ENCODE measurements around the gene CRACR2A.

CRACR2A gene

DNA sequence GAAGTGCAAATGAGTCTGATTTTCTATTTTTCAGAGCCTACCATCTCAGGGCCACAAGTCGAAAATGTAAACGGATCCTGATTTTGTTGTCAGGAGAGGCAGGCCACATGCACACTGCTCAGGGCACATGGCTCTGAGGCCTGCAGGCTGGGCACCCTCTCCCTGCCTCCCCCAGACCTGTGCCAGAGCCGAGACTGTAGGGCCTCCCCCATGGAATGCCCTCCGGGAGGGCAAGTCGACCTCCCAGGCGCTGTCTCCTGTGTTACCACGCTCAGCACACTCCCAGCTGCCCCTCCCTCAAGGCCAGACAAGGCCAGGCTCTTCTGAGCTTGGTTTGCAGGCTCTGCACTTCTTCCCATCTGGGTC lies 121.7 kb downstream of the CRACR2A start:
- Histone ChIP-seq H3K27ac (replicated peaks) (no peak overlapping the region), H3K27me3 (ENCODE audit: insufficient read depth, poor library complexity, severe bottlenecking) (no peaks in the 10 kb centered on the region), H3K4me3 (replicated peaks; ENCODE audit: insufficient read depth, low read length) (no peak overlapping the region)
- TF ChIP-seq SPI1 (IDR thresholded peaks at IDR 0.05; ENCODE audit: borderline replicate concordance, low read depth) = no peak
- TF ChIP-seq POLR2AphosphoS5 (IDR thresholded peaks at IDR 0.05; ENCODE audit: low read depth) = no peak
- TF ChIP-seq GABPA (IDR thresholded peaks at IDR 0.05; ENCODE audit: low read depth) = no peak
- TF ChIP-seq, protein P1, sequence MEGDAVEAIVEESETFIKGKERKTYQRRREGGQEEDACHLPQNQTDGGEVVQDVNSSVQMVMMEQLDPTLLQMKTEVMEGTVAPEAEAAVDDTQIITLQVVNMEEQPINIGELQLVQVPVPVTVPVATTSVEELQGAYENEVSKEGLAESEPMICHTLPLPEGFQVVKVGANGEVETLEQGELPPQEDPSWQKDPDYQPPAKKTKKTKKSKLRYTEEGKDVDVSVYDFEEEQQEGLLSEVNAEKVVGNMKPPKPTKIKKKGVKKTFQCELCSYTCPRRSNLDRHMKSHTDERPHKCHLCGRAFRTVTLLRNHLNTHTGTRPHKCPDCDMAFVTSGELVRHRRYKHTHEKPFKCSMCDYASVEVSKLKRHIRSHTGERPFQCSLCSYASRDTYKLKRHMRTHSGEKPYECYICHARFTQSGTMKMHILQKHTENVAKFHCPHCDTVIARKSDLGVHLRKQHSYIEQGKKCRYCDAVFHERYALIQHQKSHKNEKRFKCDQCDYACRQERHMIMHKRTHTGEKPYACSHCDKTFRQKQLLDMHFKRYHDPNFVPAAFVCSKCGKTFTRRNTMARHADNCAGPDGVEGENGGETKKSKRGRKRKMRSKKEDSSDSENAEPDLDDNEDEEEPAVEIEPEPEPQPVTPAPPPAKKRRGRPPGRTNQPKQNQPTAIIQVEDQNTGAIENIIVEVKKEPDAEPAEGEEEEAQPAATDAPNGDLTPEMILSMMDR (IDR thresholded peaks at IDR 0.05; ENCODE audit: insufficient read depth, low read length) = no peak
- TF ChIP-seq, protein P2, sequence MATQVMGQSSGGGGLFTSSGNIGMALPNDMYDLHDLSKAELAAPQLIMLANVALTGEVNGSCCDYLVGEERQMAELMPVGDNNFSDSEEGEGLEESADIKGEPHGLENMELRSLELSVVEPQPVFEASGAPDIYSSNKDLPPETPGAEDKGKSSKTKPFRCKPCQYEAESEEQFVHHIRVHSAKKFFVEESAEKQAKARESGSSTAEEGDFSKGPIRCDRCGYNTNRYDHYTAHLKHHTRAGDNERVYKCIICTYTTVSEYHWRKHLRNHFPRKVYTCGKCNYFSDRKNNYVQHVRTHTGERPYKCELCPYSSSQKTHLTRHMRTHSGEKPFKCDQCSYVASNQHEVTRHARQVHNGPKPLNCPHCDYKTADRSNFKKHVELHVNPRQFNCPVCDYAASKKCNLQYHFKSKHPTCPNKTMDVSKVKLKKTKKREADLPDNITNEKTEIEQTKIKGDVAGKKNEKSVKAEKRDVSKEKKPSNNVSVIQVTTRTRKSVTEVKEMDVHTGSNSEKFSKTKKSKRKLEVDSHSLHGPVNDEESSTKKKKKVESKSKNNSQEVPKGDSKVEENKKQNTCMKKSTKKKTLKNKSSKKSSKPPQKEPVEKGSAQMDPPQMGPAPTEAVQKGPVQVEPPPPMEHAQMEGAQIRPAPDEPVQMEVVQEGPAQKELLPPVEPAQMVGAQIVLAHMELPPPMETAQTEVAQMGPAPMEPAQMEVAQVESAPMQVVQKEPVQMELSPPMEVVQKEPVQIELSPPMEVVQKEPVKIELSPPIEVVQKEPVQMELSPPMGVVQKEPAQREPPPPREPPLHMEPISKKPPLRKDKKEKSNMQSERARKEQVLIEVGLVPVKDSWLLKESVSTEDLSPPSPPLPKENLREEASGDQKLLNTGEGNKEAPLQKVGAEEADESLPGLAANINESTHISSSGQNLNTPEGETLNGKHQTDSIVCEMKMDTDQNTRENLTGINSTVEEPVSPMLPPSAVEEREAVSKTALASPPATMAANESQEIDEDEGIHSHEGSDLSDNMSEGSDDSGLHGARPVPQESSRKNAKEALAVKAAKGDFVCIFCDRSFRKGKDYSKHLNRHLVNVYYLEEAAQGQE (IDR thresholded peaks at IDR 0.05; ENCODE audit: insufficient replicate concordance, low read depth) = no peak
- no peak for DNase-seq (ENCODE audit: low read depth in 1 of 2, low spot score in 1 of 2)

DNA sequence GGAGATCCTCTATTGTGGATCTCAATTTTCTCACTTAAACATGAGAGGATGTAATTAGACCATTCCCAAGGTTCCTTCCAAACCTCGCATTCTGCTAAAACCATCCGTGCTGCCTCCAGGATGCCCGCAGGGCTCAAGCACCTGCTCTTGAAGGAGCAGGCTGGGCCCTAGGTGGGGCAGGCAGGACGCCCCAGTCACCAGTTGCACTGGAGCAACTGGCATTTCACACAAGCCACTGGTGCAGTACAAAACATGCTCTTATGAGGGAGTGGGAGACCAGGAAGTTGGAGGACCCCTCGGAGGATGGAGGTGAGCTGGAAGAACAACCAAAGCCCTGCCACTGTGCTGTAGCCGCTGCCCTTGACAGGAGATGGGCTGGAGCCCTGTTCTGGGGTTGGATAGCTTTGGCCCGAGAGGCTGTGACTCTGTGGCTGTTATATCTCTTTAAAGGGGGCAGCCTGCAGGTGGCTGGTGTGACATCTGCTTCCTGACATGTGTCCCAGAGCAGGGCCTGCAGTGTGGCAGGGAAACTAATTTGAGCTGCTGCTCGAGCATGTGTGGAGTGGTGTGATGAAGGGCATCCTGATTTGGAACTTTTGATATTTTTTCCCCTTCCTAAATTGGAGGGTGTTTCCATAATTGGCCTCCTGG lies 122.2 kb downstream of the CRACR2A start:
- TF ChIP-seq SPI1 (IDR thresholded peaks at IDR 0.05; ENCODE audit: borderline replicate concordance, low read depth) (no peak), GABPA (IDR thresholded peaks at IDR 0.05; ENCODE audit: low read depth) (no peak), POLR2AphosphoS5 (IDR thresholded peaks at IDR 0.05; ENCODE audit: low read depth) (no peak)
- TF ChIP-seq, protein P1 (IDR thresholded peaks at IDR 0.05; ENCODE audit: insufficient read depth, low read length) = no peak
- TF ChIP-seq, protein P2 (IDR thresholded peaks at IDR 0.05; ENCODE audit: insufficient replicate concordance, low read depth) = no peak
- H3K4me3 ChIP-seq (replicated peaks; ENCODE audit: insufficient read depth, low read length) = no peak overlapping the region
- no peaks in the 10 kb centered on the region for H3K27me3 ChIP-seq (ENCODE audit: insufficient read depth, poor library complexity, severe bottlenecking)
- H3K27ac ChIP-seq (replicated peaks) = no peak overlapping the region
- DNase-seq (ENCODE audit: low read depth in 1 of 2, low spot score in 1 of 2) = no peak

DNA sequence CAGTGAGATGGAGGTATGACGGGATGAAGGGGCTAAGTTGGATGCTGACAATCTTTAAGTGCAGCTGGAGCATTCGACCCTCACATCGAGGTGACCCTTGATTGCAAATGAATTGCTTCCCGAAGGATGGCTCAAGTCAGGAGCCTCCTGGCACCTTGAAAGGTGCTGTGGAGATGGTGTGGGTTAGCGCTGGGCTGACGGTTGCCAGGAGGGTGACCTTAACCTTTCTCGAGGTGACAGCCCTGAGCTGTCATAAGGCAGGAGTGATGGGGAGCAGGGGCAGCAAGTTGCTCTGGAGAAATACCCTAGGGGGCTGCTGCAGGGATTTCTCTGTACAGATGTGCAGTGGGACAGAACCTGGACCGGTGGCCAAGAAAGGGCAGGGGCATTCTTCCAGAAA lies 122.8 kb downstream of the CRACR2A start:
- no peaks in the 10 kb centered on the region for H3K27me3 ChIP-seq (ENCODE audit: insufficient read depth, poor library complexity, severe bottlenecking)
- DNase-seq (ENCODE audit: low read depth in 1 of 2, low spot score in 1 of 2) = no peak
- TF ChIP-seq, protein P2 (IDR thresholded peaks at IDR 0.05; ENCODE audit: insufficient replicate concordance, low read depth) = no peak
- TF ChIP-seq, protein P1 (IDR thresholded peaks at IDR 0.05; ENCODE audit: insufficient read depth, low read length) = no peak
- TF ChIP-seq POLR2AphosphoS5 (IDR thresholded peaks at IDR 0.05; ENCODE audit: low read depth) = no peak
- no peak for TF ChIP-seq SPI1 (IDR thresholded peaks at IDR 0.05; ENCODE audit: borderline replicate concordance, low read depth)
- TF ChIP-seq GABPA (IDR thresholded peaks at IDR 0.05; ENCODE audit: low read depth) = no peak
- no peak overlapping the region for H3K27ac ChIP-seq (replicated peaks)
- H3K4me3 ChIP-seq (replicated peaks; ENCODE audit: insufficient read depth, low read length) = no peak overlapping the region
